AG10803 (cell line): Measurements from ENCODE around the gene SLC9A9.

Experiments used
- DNase-seq: peaks from one replicate; pipeline ENCODE4 v3.0.0; 2010; ENCODE audit warnings: low read depth
- H3K4me3 ChIP-seq: 2 replicates; pipeline ENCODE4 v1.5.1; 2011; ENCODE audit warnings: mild to moderate bottlenecking, low read length, control low read depth
- TF ChIP-seq, protein P1 (sequence below): conservative IDR thresholded peaks from 2 replicates; pipeline ENCODE4 v1.5.1; 2011; ENCODE audit warnings: mild to moderate bottlenecking, low read length, control low read depth, inconsistent platforms

SLC9A9 gene

DNA sequence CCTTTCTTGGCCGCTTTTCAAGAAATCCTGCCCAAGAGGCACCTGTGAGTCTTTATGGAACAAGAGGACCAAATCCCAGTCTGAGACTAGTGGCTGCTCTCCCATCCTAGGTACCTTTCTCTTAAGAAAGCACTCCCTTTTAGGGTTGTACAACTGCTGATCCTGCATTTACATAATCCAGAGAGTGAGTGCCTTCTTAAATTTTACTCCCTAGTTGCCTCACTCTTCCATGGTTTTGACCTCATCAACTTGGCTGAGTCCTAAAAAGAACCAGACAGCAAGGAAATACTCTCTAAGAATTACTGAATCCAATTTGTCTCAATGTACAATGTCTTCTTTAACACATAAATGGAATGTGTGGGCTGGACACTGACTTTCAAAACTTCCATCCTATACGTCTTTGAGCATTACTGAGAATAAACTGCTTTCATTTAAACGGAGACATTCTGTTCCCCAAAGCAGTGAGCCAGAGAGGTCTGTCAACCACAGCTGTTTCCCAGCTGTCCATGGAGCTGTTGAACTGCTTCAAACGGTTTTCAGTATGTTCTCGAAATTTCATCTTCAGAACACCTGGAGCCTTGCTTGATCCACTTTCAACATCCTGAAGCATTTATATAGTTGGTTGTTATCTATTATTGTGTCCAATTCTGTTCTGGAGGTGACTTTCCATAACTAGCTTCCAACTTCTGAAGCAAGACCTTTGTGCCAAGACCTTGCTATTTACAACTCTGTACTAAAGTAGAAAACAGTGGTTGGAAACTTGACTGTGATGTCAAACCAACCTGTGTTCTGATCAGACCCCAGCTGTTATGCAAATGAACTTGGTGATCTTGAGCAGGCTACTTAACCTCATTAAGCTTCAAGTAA is 179.1 kb downstream of the SLC9A9 start:
- no peak overlapping the region for H3K4me3 ChIP-seq
- TF ChIP-seq, protein P1, sequence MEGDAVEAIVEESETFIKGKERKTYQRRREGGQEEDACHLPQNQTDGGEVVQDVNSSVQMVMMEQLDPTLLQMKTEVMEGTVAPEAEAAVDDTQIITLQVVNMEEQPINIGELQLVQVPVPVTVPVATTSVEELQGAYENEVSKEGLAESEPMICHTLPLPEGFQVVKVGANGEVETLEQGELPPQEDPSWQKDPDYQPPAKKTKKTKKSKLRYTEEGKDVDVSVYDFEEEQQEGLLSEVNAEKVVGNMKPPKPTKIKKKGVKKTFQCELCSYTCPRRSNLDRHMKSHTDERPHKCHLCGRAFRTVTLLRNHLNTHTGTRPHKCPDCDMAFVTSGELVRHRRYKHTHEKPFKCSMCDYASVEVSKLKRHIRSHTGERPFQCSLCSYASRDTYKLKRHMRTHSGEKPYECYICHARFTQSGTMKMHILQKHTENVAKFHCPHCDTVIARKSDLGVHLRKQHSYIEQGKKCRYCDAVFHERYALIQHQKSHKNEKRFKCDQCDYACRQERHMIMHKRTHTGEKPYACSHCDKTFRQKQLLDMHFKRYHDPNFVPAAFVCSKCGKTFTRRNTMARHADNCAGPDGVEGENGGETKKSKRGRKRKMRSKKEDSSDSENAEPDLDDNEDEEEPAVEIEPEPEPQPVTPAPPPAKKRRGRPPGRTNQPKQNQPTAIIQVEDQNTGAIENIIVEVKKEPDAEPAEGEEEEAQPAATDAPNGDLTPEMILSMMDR = no peak
- DNase-seq = no peak

DNA sequence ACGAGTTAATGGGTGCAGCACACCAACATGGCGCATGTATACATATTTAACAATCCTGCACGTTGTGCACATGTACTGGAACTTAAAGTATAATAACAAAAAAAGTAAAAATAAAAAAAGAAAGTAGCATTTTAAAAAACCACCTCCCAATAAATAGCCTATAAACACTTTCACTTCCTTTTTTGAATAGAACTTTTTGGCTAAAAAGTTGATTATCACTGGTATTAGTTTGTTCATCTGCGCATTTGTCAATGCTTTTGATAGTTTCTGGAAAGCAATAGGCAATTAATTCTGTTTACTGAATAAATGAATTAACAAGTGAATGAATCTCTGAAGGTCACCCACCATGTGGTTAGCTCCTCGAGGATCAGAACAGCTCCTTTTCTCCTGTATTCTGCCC is 179.9 kb downstream of the SLC9A9 start:
- no peak overlapping the region for H3K4me3 ChIP-seq
- no peak for DNase-seq
- TF ChIP-seq, protein P1 = no peak

DNA sequence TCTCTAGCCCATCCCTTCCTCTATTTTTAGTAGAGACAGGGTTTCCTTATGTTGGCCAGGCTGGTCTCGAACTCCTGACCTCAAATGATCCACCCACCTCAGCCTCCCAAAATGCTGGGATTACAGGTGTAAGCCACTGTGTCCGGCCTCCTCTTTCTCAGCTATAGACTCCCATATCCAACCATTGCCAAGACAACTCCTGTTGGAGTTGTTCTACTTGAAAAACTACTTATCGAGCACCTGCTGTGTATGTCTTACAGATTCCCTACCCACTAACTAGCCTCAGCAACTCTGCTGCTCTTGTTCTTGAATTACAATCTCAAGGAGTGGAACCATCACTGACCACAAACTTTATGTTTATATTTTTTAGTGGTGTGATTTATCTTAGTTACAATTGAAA is 186.6 kb downstream of the SLC9A9 start:
- TF ChIP-seq, protein P1 = no peak
- DNase-seq = no peak
- no peak overlapping the region for H3K4me3 ChIP-seq

DNA sequence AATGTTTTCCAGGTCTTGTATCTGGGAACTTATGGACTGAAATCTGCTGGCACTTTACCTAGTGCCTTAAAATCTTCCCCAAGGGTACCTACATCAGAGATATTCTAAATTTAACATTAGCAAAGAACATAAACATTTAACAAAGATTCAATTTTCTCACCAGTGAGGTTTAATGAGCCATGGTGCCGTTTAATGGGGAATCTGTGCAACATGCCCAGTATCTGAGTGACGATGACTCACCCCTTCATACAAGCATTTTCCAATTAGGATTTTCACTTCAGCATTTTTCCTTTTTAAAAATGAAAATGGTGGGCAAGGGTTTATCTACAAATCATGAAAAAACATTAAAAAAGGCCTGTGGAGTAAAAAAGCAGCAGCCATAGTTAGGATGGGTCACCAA is 189.4 kb downstream of the SLC9A9 start:
- peak; percentile 32 for DNase-seq
- TF ChIP-seq, protein P1 = no peak
- no peak overlapping the region for H3K4me3 ChIP-seq

DNA sequence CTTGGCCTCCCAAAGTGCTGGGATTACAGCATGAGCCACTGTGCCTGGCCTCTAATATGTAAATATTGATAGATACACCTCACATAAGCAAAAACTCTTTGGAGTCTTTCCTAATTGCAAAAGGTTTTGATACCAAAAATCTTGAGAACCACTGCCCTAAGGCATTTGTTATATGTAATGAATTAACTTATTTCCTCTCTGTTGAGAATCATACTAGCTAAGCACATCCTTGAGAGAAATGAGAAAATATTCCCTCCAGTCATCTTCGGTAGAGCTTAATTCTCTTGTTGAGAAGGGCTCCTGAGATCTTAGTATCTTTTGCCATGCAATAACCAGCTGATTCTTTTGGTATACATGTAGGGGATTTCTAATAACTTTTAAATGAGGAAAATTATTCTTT is 190.2 kb downstream of the SLC9A9 start:
- no peak for DNase-seq
- H3K4me3 ChIP-seq = no peak overlapping the region
- TF ChIP-seq, protein P1 = no peak

DNA sequence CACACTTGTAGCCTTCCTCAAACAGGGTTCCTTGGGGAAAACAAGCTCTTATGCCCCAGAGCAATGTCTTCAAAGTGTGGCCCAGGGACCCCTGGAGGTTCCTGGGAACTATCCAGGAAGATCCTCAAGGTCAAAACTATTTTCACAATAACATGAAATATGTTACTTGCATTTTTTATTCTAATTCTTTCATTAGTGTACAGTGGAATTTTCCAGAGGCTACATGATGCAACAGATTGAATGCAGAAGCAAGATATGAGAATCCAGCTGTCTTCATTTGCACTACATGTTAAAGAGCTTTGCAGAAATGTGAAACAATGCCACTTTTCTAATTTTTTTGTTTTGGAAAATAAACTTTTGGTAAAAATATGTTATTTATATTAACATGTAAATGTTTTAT is 190.9 kb downstream of the SLC9A9 start:
- H3K4me3 ChIP-seq = no peak overlapping the region
- peak; percentile 52 for DNase-seq
- TF ChIP-seq, protein P1 = no peak

DNA sequence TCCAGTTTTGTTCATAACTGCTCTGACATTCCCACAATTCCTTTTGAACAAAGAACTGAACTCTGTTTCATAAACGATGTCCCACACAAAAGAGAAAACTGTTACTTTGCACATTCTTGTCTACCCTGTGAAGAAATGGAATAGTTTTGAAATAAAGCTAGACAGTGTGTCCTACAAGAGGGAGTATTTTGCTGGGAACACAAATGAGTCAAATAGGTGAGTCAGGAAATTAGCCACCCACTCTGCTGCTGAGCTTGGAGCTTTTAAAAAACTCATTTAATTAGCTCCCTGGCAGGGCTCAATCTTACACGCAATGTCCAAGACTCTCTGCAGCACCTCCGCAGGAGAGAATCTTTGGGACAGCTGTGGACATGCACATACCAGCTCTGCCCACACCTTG is 193.4 kb downstream of the SLC9A9 start:
- TF ChIP-seq, protein P1 = no peak
- peak; percentile 28 for DNase-seq

More for the DNA sequence above, 193.4 kb downstream of the SLC9A9 start:
- no peak overlapping the region for H3K4me3 ChIP-seq
